HL-60/S4 (cell line): ENCODE data around the gene RTL1.

Experiments used
- in situ Hi-C: fragments of 300-500 bp; cut with MboI; formaldehyde crosslinking; loops from 2 replicates; pipeline ENCODE4 v1.14.3; 2022; ENCODE audit warnings: low sequenced_read_pairs

The RTL1 gene

GRCh38 chr14:100883789-100884101, 19.8 kb downstream of the RTL1 start:
- in situ Hi-C loops: no loop called here

GRCh38 chr14:100882991-100883788, 20.3 kb downstream of the RTL1 start:
- in situ Hi-C loops: no loop called here

- in situ Hi-C loops: no loop called here
These were observed 21.2 kb downstream of the RTL1 start for GRCh38 chr14:100882026-100882967.

GRCh38 chr14:100881211-100882025, 22.1 kb downstream of the RTL1 start:
- in situ Hi-C loops: no loop called here

GRCh38 chr14:100880271-100881101, 23.0 kb downstream of the RTL1 start:
- in situ Hi-C loops: no loop called here

GRCh38 chr14:100879782-100880181, 23.7 kb downstream of the RTL1 start:
- in situ Hi-C loops: no loop called here

- in situ Hi-C loops: no loop called here
These were observed 24.3 kb downstream of the RTL1 start for GRCh38 chr14:100879194-100879593.

- in situ Hi-C loops: no loop called here
These were observed 25.0 kb downstream of the RTL1 start for GRCh38 chr14:100878271-100879146.

- in situ Hi-C loops: no loop called here
These were observed 27.5 kb downstream of the RTL1 start for GRCh38 chr14:100875861-100876590.

- in situ Hi-C loops: no loop called here
These were observed 28.4 kb downstream of the RTL1 start for GRCh38 chr14:100875126-100875525.

GRCh38 chr14:100874411-100875091, 29.0 kb downstream of the RTL1 start:
- in situ Hi-C loops: no loop called here

- in situ Hi-C loops: no loop called here
These were observed 29.5 kb downstream of the RTL1 start for GRCh38 chr14:100874051-100874410.

GRCh38 chr14:100873096-100873482, 30.4 kb downstream of the RTL1 start:
- in situ Hi-C loops: no loop called here

GRCh38 chr14:100872259-100873095, 31.0 kb downstream of the RTL1 start:
- in situ Hi-C loops: no loop called here

GRCh38 chr14:100871234-100872186, 32.0 kb downstream of the RTL1 start:
- in situ Hi-C loops: no loop called here
